Neuron (in vitro differentiated cells): ENCODE measurements around the gene ADGRG3.

ENCODE experiments used
- H2AFZ ChIP-seq: one replicate; pipeline ENCODE4 v1.6.1; 2013; ENCODE audit warnings: low read depth, mild to moderate bottlenecking, inconsistent platforms, low read length, moderate library complexity
- H3K27me3 ChIP-seq: one replicate; pipeline ENCODE4 v1.6.1; 2013; ENCODE audit warnings: low read length; ENCODE audit not compliant: insufficient read depth
- H3K36me3 ChIP-seq: one replicate; pipeline ENCODE4 v1.6.1; 2013; ENCODE audit warnings: low read length; ENCODE audit not compliant: insufficient read depth
- H3K4me1 ChIP-seq: one replicate; pipeline ENCODE4 v1.6.1; 2013; ENCODE audit warnings: low read length; ENCODE audit not compliant: insufficient read depth
- H3K4me3 ChIP-seq: 2 replicates; pipeline ENCODE4 v1.5.1; 2013; ENCODE audit warnings: mild to moderate bottlenecking, low read length, moderate library complexity
- H3K9me3 ChIP-seq: one replicate; pipeline ENCODE4 v1.6.1; 2013; ENCODE audit warnings: low read length

ADGRG3 gene, protein sequence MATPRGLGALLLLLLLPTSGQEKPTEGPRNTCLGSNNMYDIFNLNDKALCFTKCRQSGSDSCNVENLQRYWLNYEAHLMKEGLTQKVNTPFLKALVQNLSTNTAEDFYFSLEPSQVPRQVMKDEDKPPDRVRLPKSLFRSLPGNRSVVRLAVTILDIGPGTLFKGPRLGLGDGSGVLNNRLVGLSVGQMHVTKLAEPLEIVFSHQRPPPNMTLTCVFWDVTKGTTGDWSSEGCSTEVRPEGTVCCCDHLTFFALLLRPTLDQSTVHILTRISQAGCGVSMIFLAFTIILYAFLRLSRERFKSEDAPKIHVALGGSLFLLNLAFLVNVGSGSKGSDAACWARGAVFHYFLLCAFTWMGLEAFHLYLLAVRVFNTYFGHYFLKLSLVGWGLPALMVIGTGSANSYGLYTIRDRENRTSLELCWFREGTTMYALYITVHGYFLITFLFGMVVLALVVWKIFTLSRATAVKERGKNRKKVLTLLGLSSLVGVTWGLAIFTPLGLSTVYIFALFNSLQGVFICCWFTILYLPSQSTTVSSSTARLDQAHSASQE

DNA sequence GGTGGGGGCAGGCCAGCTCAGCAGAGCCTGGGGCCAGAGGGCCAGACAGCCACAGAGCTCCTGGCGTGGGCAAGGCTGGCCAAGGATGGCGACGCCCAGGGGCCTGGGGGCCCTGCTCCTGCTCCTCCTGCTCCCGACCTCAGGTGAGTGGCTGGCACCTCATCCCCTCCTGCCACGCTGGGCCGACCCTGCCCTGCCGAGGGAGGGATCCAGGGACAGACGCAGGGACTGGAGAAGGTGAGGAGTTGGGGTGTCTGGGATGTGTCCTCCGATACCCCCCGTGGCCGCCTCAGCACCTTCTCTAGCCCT lies at the start of gene ADGRG3:
ADGRG3 (plus strand) TSS at position 44 of the 309 bp plus-strand sequence; CDS start at position 86, 42 bp downstream.
- Histone ChIP-seq H2AFZ (no peak within 1 kb of the TSS), H3K9me3 (no peaks in the 10 kb centered on the region), H3K4me3 (no peak within 1 kb of the TSS), H3K4me1 (no peaks in the 10 kb centered on the region), H3K27me3 (no peaks in the 10 kb centered on the region), H3K36me3 (peaks cover 12% of the 10 kb centered on the region)

DNA sequence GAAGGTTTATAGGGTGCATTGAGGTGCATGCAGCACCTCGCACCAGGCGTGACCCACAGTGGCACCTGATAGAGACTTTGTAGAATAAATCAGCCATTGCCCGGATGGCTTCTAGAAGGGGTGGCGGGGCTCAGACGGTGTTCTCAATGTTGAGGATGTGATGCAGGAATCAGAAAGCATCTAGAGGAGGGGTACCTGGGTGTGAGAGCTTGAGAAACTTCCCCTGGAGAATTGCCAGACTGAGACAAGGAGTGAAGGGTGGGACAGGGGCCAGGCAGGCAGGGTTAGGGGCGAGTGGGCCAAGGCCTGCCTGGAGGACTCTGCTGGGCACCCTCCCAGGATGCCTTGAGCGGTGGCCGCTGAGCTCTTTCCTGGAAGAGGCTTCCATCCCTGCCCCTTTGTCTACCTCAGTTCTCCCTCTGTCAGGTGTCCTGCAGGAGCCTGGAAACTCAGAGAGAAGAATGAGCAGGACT lies 48.9 kb upstream of the ADGRG3 start:
- Histone ChIP-seq H3K27me3 (no peaks in the 10 kb centered on the region), H2AFZ (no peak overlapping the region), H3K4me3 (no peak overlapping the region), H3K9me3 (no peaks in the 10 kb centered on the region), H3K4me1 (no peaks in the 10 kb centered on the region), H3K36me3 (no peaks in the 10 kb centered on the region)

DNA sequence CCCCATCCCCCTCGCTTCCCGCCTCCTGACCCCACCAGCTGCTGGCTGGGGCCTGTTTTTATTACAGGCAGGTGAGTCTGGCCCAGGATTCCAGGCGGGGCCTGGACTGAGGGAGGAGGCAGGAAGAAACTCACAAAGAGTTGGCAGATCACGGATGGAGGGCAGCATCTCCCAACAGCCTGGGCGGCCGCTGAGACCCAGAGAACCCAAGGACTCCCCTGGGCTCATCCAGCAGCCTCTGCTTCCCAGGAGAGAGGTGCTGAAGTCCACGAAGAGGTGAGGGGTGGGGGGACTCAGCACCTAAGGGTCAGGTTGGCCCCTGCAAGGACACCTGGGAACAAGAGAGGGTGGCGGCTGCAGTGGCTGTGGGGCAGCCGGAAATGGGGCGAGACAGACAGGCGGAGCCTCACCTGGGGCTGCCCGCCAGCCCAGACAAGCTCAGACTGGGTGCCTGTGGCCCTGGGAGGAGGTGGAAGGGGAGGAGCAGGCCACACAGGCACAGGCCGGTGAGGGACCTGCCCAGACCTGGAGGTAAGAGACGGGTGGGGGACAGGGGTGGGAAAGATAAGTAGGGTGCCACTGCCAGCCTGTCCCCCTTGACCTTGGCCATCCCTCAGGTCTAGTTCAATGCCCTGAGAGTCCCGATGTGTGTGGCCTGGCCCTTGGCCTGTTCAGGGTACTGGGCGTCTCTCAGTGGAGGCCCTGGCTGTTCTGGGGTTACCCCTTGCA lies 48.3 kb upstream of the ADGRG3 start:
- no peaks in the 10 kb centered on the region for H3K36me3 ChIP-seq
- H3K9me3 ChIP-seq = no peaks in the 10 kb centered on the region
- H3K4me1 ChIP-seq = no peaks in the 10 kb centered on the region
- H2AFZ ChIP-seq = no peak overlapping the region
- no peak overlapping the region for H3K4me3 ChIP-seq
- H3K27me3 ChIP-seq = no peaks in the 10 kb centered on the region

DNA sequence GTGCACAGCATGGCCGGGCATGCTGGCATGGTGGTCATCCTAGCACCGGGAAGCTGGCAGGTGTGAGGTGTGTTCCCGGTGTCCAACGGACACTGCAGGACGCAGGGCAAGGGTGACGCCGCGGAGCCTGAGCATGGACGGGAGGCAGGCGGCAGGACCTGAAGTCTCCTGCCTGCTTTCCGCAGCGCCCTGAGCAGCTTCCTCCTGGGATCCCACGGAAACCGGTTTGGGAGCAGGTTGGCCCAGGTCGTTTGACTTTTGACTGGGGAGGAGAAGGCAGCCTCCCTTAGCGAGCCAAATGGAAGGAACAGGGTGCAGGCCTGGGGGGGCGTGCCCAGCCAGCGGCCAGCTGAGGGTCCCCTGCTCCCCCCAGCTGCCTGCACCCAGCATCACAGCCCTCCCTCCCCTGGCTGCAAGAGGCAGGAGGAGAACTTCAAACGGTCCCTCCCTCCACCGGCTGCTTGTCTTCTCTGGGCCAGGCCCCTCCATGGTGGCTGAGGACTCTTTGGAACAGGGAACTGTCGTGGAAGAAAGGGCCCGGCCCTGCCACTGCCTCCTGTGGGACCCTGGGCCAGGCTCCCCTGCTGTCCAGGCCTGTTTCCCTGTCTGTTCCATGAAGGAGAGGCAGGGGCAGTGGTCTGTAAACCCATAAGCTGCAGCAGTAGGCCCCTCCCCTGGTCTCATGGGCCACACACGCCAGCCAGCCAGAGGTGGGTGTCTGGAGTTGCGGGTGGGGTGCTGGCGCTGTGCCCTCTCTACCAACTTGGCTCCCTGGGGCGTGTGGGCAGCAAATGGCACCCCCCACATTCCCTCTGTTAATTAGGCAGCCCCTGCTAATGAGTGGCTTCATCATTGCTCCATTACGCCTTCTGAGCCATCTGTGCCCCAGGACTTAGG lies 47.5 kb upstream of the ADGRG3 start:
- Histone ChIP-seq H3K27me3 (no peaks in the 10 kb centered on the region), H2AFZ (no peak overlapping the region), H3K4me3 (no peak overlapping the region), H3K9me3 (no peaks in the 10 kb centered on the region), H3K4me1 (no peaks in the 10 kb centered on the region), H3K36me3 (no peaks in the 10 kb centered on the region)

DNA sequence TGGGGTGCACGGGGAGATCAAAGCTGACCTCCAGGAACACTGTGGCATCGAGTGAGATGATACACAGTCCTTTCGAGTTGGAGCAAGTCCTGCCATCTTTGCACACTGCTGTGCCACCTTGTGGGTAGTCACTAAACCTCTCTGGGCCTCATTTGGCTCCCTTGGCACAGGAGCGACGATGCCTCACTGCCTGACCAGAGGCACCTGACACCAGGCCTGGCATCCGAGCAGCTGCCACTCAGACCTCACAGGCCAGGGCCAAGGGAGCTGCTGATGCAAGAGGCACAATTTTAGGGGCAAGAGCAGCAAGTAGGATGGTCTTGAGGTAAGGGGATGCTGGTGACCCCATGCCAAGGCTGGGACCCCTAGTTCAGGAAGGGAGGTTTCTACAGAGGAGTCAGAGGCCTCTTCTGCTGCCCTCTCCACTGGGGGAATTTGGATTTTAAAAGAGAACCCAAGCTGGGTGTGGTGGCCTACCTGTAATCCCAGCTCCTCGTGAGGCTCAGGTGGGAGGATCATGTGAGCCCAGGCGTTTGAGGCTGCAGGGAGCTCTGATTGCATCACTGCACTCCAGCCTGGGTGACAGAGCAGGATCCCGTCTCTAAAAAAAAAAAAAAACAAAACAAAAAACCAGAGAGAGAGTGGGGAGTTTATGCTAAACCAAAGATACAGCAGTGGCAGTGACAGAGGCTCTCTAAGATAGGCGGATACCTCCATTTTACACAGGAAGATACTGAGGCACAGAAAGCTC lies 46.4 kb upstream of the ADGRG3 start:
- Histone ChIP-seq H3K27me3 (no peaks in the 10 kb centered on the region), H2AFZ (no peak overlapping the region), H3K4me3 (no peak overlapping the region), H3K9me3 (no peaks in the 10 kb centered on the region), H3K36me3 (no peaks in the 10 kb centered on the region), H3K4me1 (no peaks in the 10 kb centered on the region)

DNA sequence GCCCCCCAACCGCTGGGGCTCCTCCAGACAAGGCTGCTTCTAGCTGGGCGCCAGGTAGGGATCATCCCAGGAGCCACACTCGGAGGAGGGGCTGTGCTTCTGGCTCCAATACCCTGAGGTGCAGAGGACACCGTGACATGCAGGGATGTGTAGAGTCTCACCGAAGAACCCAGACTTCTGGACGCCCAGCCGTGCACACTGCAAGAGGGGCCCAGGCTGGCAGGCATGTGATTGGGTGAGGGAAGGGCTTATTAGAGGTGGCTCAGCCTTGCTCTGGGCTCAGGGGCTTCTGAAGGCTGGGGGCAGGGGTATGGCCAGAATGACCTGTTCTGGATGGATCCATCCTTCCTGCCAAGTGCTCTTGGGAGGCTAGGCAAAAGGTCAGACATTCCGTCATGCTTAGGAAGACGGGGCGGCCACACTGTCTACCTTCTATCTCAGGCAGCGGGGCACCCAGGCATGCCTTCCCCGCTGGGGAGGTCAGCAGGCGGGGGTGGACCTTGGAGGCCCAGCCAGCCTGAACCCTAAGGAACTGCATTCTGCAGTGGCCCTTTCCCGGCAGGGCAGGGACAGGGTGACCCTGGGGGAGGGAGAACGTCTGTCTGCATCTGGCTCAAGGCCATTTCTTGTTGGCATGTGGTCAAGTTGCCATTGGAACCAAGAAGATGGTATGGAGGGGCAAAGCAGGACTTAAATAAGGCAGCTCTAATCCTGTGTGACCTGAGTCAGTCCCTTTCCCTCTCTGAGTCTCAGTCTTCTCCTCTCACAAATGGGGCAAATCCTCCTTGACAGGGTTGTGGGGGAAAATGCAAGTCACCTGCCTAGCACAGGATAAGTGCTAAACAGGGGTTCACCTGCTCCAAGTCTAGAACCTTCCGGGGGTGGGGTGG lies 45.5 kb upstream of the ADGRG3 start:
- Histone ChIP-seq H3K9me3 (no peaks in the 10 kb centered on the region), H3K27me3 (no peaks in the 10 kb centered on the region), H2AFZ (no peak overlapping the region), H3K36me3 (no peaks in the 10 kb centered on the region), H3K4me3 (no peak overlapping the region), H3K4me1 (peaks cover 9% of the 10 kb centered on the region)

DNA sequence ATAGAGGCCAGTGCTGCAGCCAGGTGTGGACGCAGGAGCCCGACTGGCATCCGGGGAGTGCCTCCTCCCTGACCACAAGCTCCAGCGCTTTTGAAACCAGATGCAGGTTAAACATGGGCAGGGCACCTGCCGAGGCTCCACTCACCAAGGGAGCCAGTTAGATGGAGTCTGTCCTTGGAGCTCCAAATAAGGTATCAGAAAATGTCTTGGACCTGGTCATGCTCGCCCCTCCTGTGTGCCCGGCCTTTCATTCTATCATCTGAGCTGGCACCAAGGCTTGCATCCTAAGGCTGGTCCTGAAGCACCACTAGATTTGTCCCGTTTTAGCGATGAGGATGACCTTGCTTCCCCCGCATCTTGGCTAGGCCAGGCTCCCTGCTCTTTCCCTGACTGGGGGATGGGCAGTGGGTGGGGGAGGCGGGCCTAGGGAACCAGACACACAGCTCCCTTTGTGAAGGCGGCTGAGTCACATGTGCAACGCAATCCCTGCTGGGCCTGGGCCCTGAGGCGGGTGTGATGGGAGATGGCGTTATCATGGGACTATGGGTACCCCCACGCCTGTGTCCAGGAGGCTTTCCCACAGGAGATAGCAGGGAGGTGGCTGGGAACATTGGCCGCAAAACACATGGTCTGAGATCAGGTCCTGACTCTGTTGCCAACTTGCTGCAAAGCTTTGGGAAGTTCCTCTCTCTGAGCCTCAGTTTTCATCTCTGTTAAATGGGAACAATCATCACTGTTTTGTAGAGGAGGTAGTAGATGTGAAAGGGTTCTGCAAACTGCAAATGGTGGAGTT lies 44.7 kb upstream of the ADGRG3 start:
- Histone ChIP-seq H2AFZ (no peak overlapping the region), H3K27me3 (no peaks in the 10 kb centered on the region), H3K4me1 (peaks cover 17% of the 10 kb centered on the region), H3K36me3 (no peaks in the 10 kb centered on the region), H3K4me3 (no peak overlapping the region), H3K9me3 (no peaks in the 10 kb centered on the region)

DNA sequence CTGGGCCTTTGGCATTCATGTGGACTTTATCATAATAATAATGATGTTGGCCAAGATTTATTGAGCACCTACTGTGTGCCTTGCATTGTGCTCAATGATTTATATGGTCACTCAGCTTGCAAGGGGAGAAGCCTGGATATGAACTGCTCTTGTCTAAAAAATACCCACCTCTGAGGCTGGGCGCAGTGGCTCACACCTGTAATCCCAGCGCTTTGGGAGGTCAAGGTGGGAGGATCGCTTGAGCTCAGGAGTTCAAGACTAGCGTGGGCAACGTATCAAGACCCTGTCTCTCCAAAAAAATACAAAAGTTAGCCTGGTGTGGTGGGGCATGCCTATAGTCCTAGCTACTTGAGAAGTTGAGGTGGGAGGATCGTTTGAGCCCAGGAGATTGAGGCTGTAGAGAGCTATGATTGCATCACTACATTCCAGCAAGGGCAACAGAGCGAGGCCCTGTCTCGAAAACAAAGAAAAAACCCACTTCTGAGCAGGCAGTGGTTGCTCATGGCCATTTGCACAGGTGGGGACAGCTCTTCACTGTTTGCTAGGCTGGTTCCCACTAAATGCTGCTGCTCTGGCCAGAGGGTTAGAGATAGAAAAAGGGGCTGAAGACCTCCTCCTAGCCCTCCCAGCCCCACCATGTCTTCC lies 43.9 kb upstream of the ADGRG3 start:
- H3K27me3 ChIP-seq = no peaks in the 10 kb centered on the region
- H3K4me1 ChIP-seq = peaks cover 23% of the 10 kb centered on the region
- no peak overlapping the region for H2AFZ ChIP-seq
- H3K4me3 ChIP-seq = no peak overlapping the region
- H3K9me3 ChIP-seq = no peaks in the 10 kb centered on the region
- no peaks in the 10 kb centered on the region for H3K36me3 ChIP-seq

DNA sequence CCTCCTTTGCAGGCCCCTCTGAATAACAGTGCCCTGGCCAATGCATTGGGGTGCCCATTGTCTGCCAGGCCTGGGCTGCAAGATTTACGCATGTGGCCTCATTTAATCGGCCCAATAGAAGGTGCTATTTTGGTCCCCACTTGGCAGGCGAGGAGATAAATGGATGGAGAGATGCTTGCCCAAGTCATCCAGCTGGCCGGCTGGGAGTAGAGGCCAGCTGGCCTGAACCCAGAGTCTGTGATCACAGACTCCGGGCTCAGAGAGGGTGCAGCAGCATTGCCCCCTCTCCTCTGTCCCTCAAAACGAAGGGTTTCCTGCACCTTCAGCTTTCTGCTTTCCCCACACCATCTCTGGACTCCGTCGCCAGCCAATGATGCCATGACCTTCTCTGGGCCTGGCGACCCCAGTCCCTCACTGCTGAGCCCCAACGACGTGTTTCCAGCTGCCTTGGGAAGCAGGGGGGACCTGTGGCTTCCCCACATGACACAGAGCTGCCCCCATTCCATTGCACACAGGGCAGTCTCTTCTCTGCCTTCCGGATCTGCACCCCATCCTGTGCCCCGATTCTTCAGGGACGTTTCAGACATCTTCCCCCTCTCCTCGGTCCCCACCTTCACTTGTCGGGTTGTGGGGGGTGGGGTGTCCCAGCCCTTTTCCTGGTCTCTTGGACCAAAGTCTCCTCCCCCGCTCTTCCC lies 43.2 kb upstream of the ADGRG3 start:
- peaks cover 23% of the 10 kb centered on the region for H3K4me1 ChIP-seq
- no peaks in the 10 kb centered on the region for H3K27me3 ChIP-seq
- H2AFZ ChIP-seq = no peak overlapping the region
- no peaks in the 10 kb centered on the region for H3K9me3 ChIP-seq
- H3K4me3 ChIP-seq = no peak overlapping the region
- H3K36me3 ChIP-seq = no peaks in the 10 kb centered on the region

DNA sequence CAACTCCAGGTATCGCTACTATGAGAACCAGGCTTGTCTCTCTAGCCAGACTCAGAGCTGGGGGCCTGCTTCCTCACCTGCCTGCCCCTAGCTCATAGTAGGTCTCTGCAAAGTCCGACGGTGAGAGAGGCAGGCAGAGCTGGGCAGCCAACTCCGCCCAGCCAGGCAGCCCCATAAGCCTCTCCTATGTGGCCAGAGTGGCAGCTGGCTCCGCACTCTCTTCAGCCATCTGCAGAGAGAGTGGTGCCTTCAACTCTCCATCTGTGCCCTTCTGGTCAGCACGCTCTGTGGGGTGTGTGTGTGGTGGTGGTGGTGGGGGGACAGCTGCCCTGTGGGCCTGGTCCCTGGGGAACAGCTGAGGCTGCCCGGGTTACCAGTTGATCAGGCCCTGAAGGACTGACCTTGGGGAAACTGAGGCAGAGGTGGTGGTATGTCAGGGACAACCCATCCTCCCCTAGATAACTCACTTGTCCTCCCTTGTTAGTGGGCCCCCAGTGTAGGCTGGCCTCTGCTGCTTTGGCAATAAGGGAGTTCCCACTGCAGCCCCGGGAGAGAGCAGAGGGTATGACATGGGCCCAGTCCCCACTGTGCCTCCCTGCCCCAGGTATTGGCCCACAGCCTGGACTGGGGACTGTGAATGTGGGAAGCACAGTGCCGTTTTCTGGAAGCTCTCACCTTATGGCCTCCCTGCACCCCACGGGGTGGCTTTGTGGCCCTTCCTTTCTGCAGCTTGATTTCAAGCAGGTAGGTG lies 41.5 kb upstream of the ADGRG3 start:
- Histone ChIP-seq H2AFZ (no peak overlapping the region), H3K27me3 (no peaks in the 10 kb centered on the region), H3K9me3 (no peaks in the 10 kb centered on the region), H3K4me1 (peaks cover 23% of the 10 kb centered on the region), H3K36me3 (no peaks in the 10 kb centered on the region), H3K4me3 (no peak overlapping the region)
